ENCODE data around the gene PGAM2.

The PGAM2 gene

GRCh38 chr7:44062903-44063295 lies 2.5 kb downstream of the PGAM2 start:
- H3K36me3 ChIP-seq (ENCODE audit: insufficient read depth, low read length), result peaks cover 41% of the 10 kb centered on the region; the same call in 1 of the 2 replicates
- H2AFZ ChIP-seq (ENCODE audit: low read length), result no peak overlapping the region
- H3K9ac ChIP-seq (ENCODE audit: low read depth, low read length, poor library complexity, severe bottlenecking), result no peak overlapping the region
- no peaks in the 10 kb centered on the region for H3K79me2 ChIP-seq (ENCODE audit: insufficient read depth, low read length)
- no peaks in the 10 kb centered on the region for H4K20me1 ChIP-seq (ENCODE audit: insufficient read depth, low read length, poor library complexity, severe bottlenecking)
- no peaks in the 10 kb centered on the region for H3K9me3 ChIP-seq (ENCODE audit: insufficient read depth, low read depth, low read length)
- H3K4me1 ChIP-seq (ENCODE audit: insufficient read depth, low read length, poor library complexity, severe bottlenecking), result peaks cover 11% of the 10 kb centered on the region
- no peaks in the 10 kb centered on the region for H3F3A ChIP-seq (ENCODE audit: low read depth)
- no peaks in the 10 kb centered on the region for H3K9me2 ChIP-seq (replicated peaks; ENCODE audit: low read depth, low read length)
- no peak overlapping the region for H3K4me2 ChIP-seq (ENCODE audit: low read depth, low read length, poor library complexity, severe bottlenecking)
- H3K27me3 ChIP-seq (ENCODE audit: insufficient read depth, low read length, poor library complexity, severe bottlenecking), result no peaks in the 10 kb centered on the region
- no peak overlapping the region for H3K4me3 ChIP-seq (ENCODE audit: low read length, poor library complexity, severe bottlenecking)
- TF ChIP-seq EZH2phosphoT487 (IDR thresholded peaks at IDR 0.05; ENCODE audit: borderline replicate concordance) (no peak), CTCF (conservative IDR thresholded peaks at IDR 0.05; ENCODE audit: low read length) (no peak)

DNA sequence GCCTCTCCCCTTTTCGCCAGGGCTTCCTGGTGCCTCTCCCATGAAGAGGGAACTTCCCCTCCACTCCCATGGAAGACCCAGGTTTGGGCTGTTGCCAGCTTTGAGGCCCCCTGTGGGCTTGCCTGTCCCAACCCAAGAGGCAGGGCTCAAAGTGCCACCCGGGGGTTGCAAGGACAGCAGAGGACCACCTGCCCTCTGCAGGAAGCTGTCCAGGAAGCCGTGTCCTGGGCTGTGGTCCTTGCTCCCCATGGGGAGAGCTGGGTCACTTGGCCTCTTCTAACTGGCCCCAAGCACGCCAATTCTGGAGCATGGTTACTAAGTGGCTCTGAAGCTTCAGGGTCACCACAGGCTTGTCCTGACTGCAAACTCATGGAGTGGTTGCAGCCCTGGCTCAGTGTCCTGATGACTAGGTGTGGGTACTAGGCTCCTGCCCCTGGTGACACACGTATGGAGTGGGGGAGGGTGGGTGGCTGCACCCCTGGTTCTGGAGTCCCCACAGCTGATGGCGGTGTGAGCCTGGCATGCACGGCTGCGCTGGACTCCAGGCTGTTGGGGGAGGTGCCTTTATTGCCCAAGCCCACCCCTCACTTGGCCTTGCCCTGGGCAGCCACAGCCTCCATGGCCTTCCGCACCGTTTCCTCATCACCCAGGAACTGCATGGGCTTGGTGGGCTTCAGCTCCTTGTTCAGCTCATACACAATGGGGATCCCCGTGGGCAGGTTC lies 3.0 kb downstream of the PGAM2 start:
- no peaks in the 10 kb centered on the region for H3K9me3 ChIP-seq (ENCODE audit: insufficient read depth, low read depth, low read length)
- no peak overlapping the region for H3K4me2 ChIP-seq (ENCODE audit: low read depth, low read length, poor library complexity, severe bottlenecking)
- H3F3A ChIP-seq (ENCODE audit: low read depth), result no peaks in the 10 kb centered on the region
- H4K20me1 ChIP-seq (ENCODE audit: insufficient read depth, low read length, poor library complexity, severe bottlenecking), result no peaks in the 10 kb centered on the region
- H3K9ac ChIP-seq (ENCODE audit: low read depth, low read length, poor library complexity, severe bottlenecking), result no peak overlapping the region
- peaks cover 47% of the 10 kb centered on the region; the same call in 1 of the 2 replicates for H3K36me3 ChIP-seq (ENCODE audit: insufficient read depth, low read length)
- H2AFZ ChIP-seq (ENCODE audit: low read length), result no peak overlapping the region
- H3K4me1 ChIP-seq (ENCODE audit: insufficient read depth, low read length, poor library complexity, severe bottlenecking), result peaks cover 11% of the 10 kb centered on the region
- no peaks in the 10 kb centered on the region for H3K27me3 ChIP-seq (ENCODE audit: insufficient read depth, low read length, poor library complexity, severe bottlenecking)
- H3K4me3 ChIP-seq (ENCODE audit: low read length, poor library complexity, severe bottlenecking), result no peak overlapping the region
- no peaks in the 10 kb centered on the region for H3K79me2 ChIP-seq (ENCODE audit: insufficient read depth, low read length)
- TF ChIP-seq CTCF (conservative IDR thresholded peaks at IDR 0.05; ENCODE audit: low read length) (no peak), EZH2phosphoT487 (IDR thresholded peaks at IDR 0.05; ENCODE audit: borderline replicate concordance) (no peak)
- H3K9me2 ChIP-seq (replicated peaks; ENCODE audit: low read depth, low read length), result no peaks in the 10 kb centered on the region

DNA sequence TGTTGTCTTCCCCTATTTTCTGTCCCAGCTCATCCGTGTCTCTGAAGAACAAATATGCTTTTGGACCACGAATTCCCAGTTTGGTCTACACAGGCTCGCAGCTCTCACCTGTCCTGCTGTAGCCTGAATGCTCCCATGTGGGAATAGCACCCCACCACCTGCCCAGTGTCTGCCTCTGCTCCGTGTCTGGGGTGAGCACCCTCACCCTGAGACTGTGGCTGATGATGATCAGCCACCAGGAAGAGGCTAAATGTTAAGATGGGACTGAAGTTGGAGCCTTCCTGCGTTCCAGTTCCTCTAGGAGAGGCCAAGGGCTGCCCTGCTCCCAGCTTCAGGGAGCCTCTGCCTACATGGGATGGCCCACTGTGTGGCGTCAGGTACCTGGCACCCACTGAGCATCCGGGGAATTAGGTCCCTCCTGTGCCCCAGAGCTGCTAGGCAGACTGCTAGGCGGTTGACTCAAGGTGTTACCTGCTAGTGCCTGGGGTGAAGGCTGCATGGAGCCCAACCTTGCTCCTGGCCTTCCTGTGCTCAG lies 3.7 kb downstream of the PGAM2 start:
- H3K36me3 ChIP-seq (ENCODE audit: insufficient read depth, low read length), result peaks cover 53% of the 10 kb centered on the region; the same call in 1 of the 2 replicates
- H3K9ac ChIP-seq (ENCODE audit: low read depth, low read length, poor library complexity, severe bottlenecking), result no peak overlapping the region
- no peaks in the 10 kb centered on the region for H3F3A ChIP-seq (ENCODE audit: low read depth)

More for the DNA sequence above, 3.7 kb downstream of the PGAM2 start:
- no peaks in the 10 kb centered on the region; the same call in 1 of the 2 replicates for H3K79me2 ChIP-seq (ENCODE audit: insufficient read depth, low read length)
- no peak overlapping the region for H3K4me3 ChIP-seq (ENCODE audit: low read length, poor library complexity, severe bottlenecking)
- no peaks in the 10 kb centered on the region for H3K9me2 ChIP-seq (replicated peaks; ENCODE audit: low read depth, low read length)
- H2AFZ ChIP-seq (ENCODE audit: low read length), result no peak overlapping the region
- H3K4me1 ChIP-seq (ENCODE audit: insufficient read depth, low read length, poor library complexity, severe bottlenecking), result peaks cover 11% of the 10 kb centered on the region
- H4K20me1 ChIP-seq (ENCODE audit: insufficient read depth, low read length, poor library complexity, severe bottlenecking), result no peaks in the 10 kb centered on the region
- H3K27me3 ChIP-seq (ENCODE audit: insufficient read depth, low read length, poor library complexity, severe bottlenecking), result no peaks in the 10 kb centered on the region
- no peaks in the 10 kb centered on the region for H3K9me3 ChIP-seq (ENCODE audit: insufficient read depth, low read depth, low read length)
- TF ChIP-seq CTCF (conservative IDR thresholded peaks at IDR 0.05; ENCODE audit: low read length) (no peak), EZH2phosphoT487 (IDR thresholded peaks at IDR 0.05; ENCODE audit: borderline replicate concordance) (no peak)
- H3K4me2 ChIP-seq (ENCODE audit: low read depth, low read length, poor library complexity, severe bottlenecking), result no peak overlapping the region
